OCI-LY3 (cell line): ENCODE data around the gene E2F3.

Source experiments
- H2AFZ ChIP-seq: fragments of 200-600, 300-600 bp; shearing (Covaris generic); 2 replicates; pipeline ENCODE4 v1.6.0; 2014; ENCODE audit warnings: antibody characterized with exemption, low read depth, low read length
- H3K27ac ChIP-seq: fragments of 200-600, 300-600 bp; sonication (generic); 2 replicates; pipeline ENCODE4 v1.5.1; 2014; ENCODE audit warnings: mild to moderate bottlenecking, low read length, moderate library complexity, mixed read lengths
- H3K27me3 ChIP-seq: fragments of 200-600, 300-600 bp; sonication (generic); 2 replicates; pipeline ENCODE4 v1.6.1; 2014; ENCODE audit warnings: low read depth, low read length, mixed read lengths
- H3K36me3 ChIP-seq: fragments of 200-600, 300-600 bp; sonication (generic); replicated peaks from 2 replicates; pipeline ENCODE3; 2014; ENCODE audit warnings: low read depth, low read length, mixed read lengths
- H3K4me1 ChIP-seq: fragments of 300-600, 200-600 bp; sonication (generic); 2 replicates; pipeline ENCODE4 v1.6.1; 2014; ENCODE audit warnings: low read length, mixed read lengths
- H3K4me2 ChIP-seq: fragments of 200-600, 300-600 bp; sonication (generic); 2 replicates; pipeline ENCODE4 v1.6.1; 2014; ENCODE audit warnings: low read length, mixed read lengths
- H3K4me3 ChIP-seq: fragments of 300-600, 200-600 bp; sonication (generic); 2 replicates; pipeline ENCODE4 v1.5.1; 2014; ENCODE audit warnings: antibody characterized with exemption, mild to moderate bottlenecking, low read length, moderate library complexity
- H3K79me2 ChIP-seq: fragments of 300-600, 200-600 bp; shearing (Covaris generic); 2 replicates; pipeline ENCODE4 v1.6.1; 2014; ENCODE audit warnings: mild to moderate bottlenecking, low read length, mixed read lengths
- H3K9ac ChIP-seq: fragments of 300-600, 200-600 bp; shearing (Covaris generic); 2 replicates; pipeline ENCODE4 v1.6.0; 2014; ENCODE audit warnings: mild to moderate bottlenecking, low read length, moderate library complexity
- H3K9me3 ChIP-seq: fragments of 200-600, 300-600 bp; shearing (Covaris generic); 2 replicates; pipeline ENCODE4 v1.6.1; 2014; ENCODE audit warnings: low read length, mixed read lengths; ENCODE audit not compliant: insufficient read depth
- H4K20me1 ChIP-seq: fragments of 200-600, 300-600 bp; sonication (generic); 2 replicates; pipeline ENCODE4 v1.6.1; 2016; ENCODE audit warnings: low read length, mixed read lengths; ENCODE audit not compliant: insufficient read depth
- CTCF ChIP-seq: fragments of 200-600, 300-600 bp; sonication (generic); IDR thresholded peaks from 2 replicates; pipeline ENCODE4 v1.5.1; 2014; ENCODE audit warnings: antibody characterized with exemption, low read length, low read depth
- EZH2phosphoT487 ChIP-seq: fragments of 200-600 bp; shearing (Covaris generic); IDR thresholded peaks from 2 replicates; pipeline ENCODE4 v1.6.1; 2018; ENCODE audit warnings: antibody characterized with exemption, mixed run types, low read depth

E2F3 gene

GRCh38 chr6:20401205-20402091 is at the start of gene E2F3:
Gene E2F3 (plus strand): TSS chr6:20401879. CDS start chr6:20402233, 354 bp downstream.
- peaks cover 15% of the 10 kb centered on the region for H4K20me1 ChIP-seq
- TF ChIP-seq CTCF, result no peak
- no peak for TF ChIP-seq EZH2phosphoT487
- H3K4me3 ChIP-seq, result peak within 1 kb of the TSS; percentile 98
- H2AFZ ChIP-seq, result peak within 1 kb of the TSS; percentile 8; the same call in 1 of the 2 replicates
- no peaks in the 10 kb centered on the region for H3K9me3 ChIP-seq
- peaks cover 36% of the 10 kb centered on the region for H3K79me2 ChIP-seq
- H3K4me2 ChIP-seq, result peak within 1 kb of the TSS; percentile 95
- peaks cover 7% of the 10 kb centered on the region for H3K36me3 ChIP-seq
- H3K4me1 ChIP-seq, result peaks cover 9% of the 10 kb centered on the region
- no peaks in the 10 kb centered on the region for H3K27me3 ChIP-seq
- peak within 1 kb of the TSS; percentile 96 for H3K27ac ChIP-seq
- H3K9ac ChIP-seq, result peak within 1 kb of the TSS; percentile 99

- H3K27ac ChIP-seq, result no peak overlapping the region
- H3K79me2 ChIP-seq, result no peaks in the 10 kb centered on the region
- no peak overlapping the region for H3K4me3 ChIP-seq
- no peaks in the 10 kb centered on the region for H3K9me3 ChIP-seq
- no peaks in the 10 kb centered on the region for H3K36me3 ChIP-seq
- H4K20me1 ChIP-seq, result no peaks in the 10 kb centered on the region
- H3K4me1 ChIP-seq, result no peaks in the 10 kb centered on the region
- H3K27me3 ChIP-seq, result peaks cover 4% of the 10 kb centered on the region; the same call in 1 of the 2 replicates
- TF ChIP-seq EZH2phosphoT487, result no peak
- no peak for TF ChIP-seq CTCF
- no peak overlapping the region for H3K4me2 ChIP-seq
- H3K9ac ChIP-seq, result no peak overlapping the region
- H2AFZ ChIP-seq, result no peak overlapping the region
These were observed 49.3 kb upstream of the E2F3 start for GRCh38 chr6:20352346-20352745.

GRCh38 chr6:20353134-20353533 is 48.5 kb upstream of the E2F3 start:
- Histone ChIP-seq H3K4me3 (no peak overlapping the region), H3K79me2 (no peaks in the 10 kb centered on the region), H3K4me1 (no peaks in the 10 kb centered on the region), H3K27me3 (peaks cover 4% of the 10 kb centered on the region; the same call in 1 of the 2 replicates), H3K9me3 (no peaks in the 10 kb centered on the region), H3K27ac (no peak overlapping the region), H4K20me1 (no peaks in the 10 kb centered on the region), H3K36me3 (no peaks in the 10 kb centered on the region), H3K9ac (no peak overlapping the region), H3K4me2 (no peak overlapping the region), H2AFZ (no peak overlapping the region)
- no peak for TF ChIP-seq EZH2phosphoT487
- TF ChIP-seq CTCF, result no peak

GRCh38 chr6:20354366-20354765 is 47.3 kb upstream of the E2F3 start:
- H3K9ac ChIP-seq, result no peak overlapping the region
- TF ChIP-seq CTCF (no peak), EZH2phosphoT487 (no peak)

More at GRCh38 chr6:20354366-20354765, 47.3 kb upstream of the E2F3 start:
- H3K27me3 ChIP-seq, result peaks cover under 1% of the 10 kb centered on the region; the same call in 1 of the 2 replicates
- no peaks in the 10 kb centered on the region for H3K9me3 ChIP-seq
- H3K4me1 ChIP-seq, result no peaks in the 10 kb centered on the region
- H3K36me3 ChIP-seq, result no peaks in the 10 kb centered on the region
- no peaks in the 10 kb centered on the region for H3K79me2 ChIP-seq
- no peak overlapping the region for H3K4me3 ChIP-seq
- no peak overlapping the region for H3K27ac ChIP-seq
- H4K20me1 ChIP-seq, result no peaks in the 10 kb centered on the region
- no peak overlapping the region for H3K4me2 ChIP-seq
- no peak overlapping the region for H2AFZ ChIP-seq
